ENCODE measurements around the gene RAPGEF1. TPM values are rescaled to one million over a fixed set of nuclear protein-coding genes. Genes with fewer than 3 reads are reported as not detected.

Gene RAPGEF1
- total and polyA plus RNA-seq, 9 of the 15 experiments (the other 6 are each of a cell fraction or from before 2014, with no cell fraction given) = 0.06 to 44.1 (median 19.9) TPM

GRCh38 chr9:131605770-131606590 lies 133.9 kb downstream of the RAPGEF1 start (continued):
- no peak for TF ChIP-seq ZNF511 (CRISPR knock-in tag; IDR thresholded peaks at IDR 0.05)
- TF ChIP-seq, protein P1, sequence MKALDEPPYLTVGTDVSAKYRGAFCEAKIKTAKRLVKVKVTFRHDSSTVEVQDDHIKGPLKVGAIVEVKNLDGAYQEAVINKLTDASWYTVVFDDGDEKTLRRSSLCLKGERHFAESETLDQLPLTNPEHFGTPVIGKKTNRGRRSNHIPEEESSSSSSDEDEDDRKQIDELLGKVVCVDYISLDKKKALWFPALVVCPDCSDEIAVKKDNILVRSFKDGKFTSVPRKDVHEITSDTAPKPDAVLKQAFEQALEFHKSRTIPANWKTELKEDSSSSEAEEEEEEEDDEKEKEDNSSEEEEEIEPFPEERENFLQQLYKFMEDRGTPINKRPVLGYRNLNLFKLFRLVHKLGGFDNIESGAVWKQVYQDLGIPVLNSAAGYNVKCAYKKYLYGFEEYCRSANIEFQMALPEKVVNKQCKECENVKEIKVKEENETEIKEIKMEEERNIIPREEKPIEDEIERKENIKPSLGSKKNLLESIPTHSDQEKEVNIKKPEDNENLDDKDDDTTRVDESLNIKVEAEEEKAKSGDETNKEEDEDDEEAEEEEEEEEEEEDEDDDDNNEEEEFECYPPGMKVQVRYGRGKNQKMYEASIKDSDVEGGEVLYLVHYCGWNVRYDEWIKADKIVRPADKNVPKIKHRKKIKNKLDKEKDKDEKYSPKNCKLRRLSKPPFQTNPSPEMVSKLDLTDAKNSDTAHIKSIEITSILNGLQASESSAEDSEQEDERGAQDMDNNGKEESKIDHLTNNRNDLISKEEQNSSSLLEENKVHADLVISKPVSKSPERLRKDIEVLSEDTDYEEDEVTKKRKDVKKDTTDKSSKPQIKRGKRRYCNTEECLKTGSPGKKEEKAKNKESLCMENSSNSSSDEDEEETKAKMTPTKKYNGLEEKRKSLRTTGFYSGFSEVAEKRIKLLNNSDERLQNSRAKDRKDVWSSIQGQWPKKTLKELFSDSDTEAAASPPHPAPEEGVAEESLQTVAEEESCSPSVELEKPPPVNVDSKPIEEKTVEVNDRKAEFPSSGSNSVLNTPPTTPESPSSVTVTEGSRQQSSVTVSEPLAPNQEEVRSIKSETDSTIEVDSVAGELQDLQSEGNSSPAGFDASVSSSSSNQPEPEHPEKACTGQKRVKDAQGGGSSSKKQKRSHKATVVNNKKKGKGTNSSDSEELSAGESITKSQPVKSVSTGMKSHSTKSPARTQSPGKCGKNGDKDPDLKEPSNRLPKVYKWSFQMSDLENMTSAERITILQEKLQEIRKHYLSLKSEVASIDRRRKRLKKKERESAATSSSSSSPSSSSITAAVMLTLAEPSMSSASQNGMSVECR (CRISPR knock-in tag; IDR thresholded peaks at IDR 0.05) = no peak
- TF ChIP-seq ASH1L (IDR thresholded peaks at IDR 0.05; ENCODE audit: borderline replicate concordance, low read depth, partially characterized antibody) = no peak
- TF ChIP-seq TCF3 (CRISPR knock-in tag; IDR thresholded peaks at IDR 0.05) = no peak
- TF ChIP-seq EHMT2 (IDR thresholded peaks at IDR 0.05) = peak; percentile 22; the same call in 1 of the 2 replicates
- TF ChIP-seq, protein P2, sequence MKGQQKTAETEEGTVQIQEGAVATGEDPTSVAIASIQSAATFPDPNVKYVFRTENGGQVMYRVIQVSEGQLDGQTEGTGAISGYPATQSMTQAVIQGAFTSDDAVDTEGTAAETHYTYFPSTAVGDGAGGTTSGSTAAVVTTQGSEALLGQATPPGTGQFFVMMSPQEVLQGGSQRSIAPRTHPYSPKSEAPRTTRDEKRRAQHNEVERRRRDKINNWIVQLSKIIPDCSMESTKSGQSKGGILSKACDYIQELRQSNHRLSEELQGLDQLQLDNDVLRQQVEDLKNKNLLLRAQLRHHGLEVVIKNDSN (CRISPR knock-in tag; IDR thresholded peaks at IDR 0.05) = peak; percentile 40; the same call in 1 of the 2 replicates
- no peak for TF ChIP-seq ZNF778 (CRISPR knock-in tag; IDR thresholded peaks at IDR 0.05)
- TF ChIP-seq JUNB (CRISPR knock-in tag; conservative IDR thresholded peaks at IDR 0.05) = no peak
- no peak for TF ChIP-seq MXI1 (IDR thresholded peaks at IDR 0.05; ENCODE audit: low read depth, low read length)
- TF ChIP-seq CLOCK (CRISPR knock-in tag; IDR thresholded peaks at IDR 0.05; ENCODE audit: borderline replicate concordance) = no peak
- TF ChIP-seq CREM (IDR thresholded peaks at IDR 0.05; ENCODE audit: low read depth) = 0 out of 2 replicates have a peak, but pooled peaks have one; percentile 24
- TF ChIP-seq ZNF740 (CRISPR knock-in tag; IDR thresholded peaks at IDR 0.05) = no peak
- no peak for TF ChIP-seq ZNF740 (tag; IDR thresholded peaks at IDR 0.05)
